ENCODE results near the gene CCNDBP1. TPM values are rescaled to one million over a fixed set of nuclear protein-coding genes. Genes with fewer than 3 reads are reported as not detected.
"Not testable (repeated sequence)": the region's sequence is repeated elsewhere in the genome, so short reads cannot be mapped to it uniquely, and the experiment has no call there.

The CCNDBP1 gene
- polyA plus RNA-seq, 4 donors, result 43.3 to 98.0 (median 75.3) TPM

DNA sequence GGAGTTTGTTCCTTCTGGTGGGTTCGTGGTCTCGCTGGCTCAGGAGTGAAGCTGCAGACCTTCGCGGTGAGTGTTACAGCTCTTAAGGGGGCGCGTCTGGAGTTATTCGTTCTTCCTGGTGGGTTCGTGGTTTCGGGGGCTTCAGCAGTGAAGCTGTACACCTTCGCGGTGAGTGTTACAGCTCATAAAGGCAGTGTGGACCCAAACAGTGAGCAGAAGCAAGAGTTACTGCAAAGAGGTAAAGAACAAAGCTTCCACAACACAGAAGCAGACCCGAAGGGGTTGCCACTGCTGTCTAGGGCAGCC lies 40.7 kb downstream of the CCNDBP1 start:
- H3K27ac ChIP-seq (ENCODE audit: low read depth in 1 of 3, low read length in 2 of 3); FAIRE-seq; H3K36me3 ChIP-seq (ENCODE audit: control insufficient read depth in 3 of 3, insufficient read depth in 2 of 3, low read depth in 1 of 3, low read length in 3 of 3); H3K4me3 ChIP-seq (ENCODE audit: low read depth in 1 of 3, low read length in 3 of 3); H3K27me3 ChIP-seq (ENCODE audit: control insufficient read depth in 3 of 3, insufficient read depth in 3 of 3, low read length in 3 of 3); H3K4me1 ChIP-seq (ENCODE audit: control insufficient read depth in 3 of 3, insufficient read depth in 2 of 3, low read depth in 1 of 3, low read length in 2 of 3); DNase-seq; H3K9me3 ChIP-seq (ENCODE audit: control insufficient read depth in 2 of 2, insufficient read depth in 1 of 2, low read depth in 1 of 2, low read length in 1 of 2): not testable (repeated sequence)
- WGBS, 3 donors, result 82 to 85% (median 84%) methylated on average over 12 of the region's 12 CpGs

DNA sequence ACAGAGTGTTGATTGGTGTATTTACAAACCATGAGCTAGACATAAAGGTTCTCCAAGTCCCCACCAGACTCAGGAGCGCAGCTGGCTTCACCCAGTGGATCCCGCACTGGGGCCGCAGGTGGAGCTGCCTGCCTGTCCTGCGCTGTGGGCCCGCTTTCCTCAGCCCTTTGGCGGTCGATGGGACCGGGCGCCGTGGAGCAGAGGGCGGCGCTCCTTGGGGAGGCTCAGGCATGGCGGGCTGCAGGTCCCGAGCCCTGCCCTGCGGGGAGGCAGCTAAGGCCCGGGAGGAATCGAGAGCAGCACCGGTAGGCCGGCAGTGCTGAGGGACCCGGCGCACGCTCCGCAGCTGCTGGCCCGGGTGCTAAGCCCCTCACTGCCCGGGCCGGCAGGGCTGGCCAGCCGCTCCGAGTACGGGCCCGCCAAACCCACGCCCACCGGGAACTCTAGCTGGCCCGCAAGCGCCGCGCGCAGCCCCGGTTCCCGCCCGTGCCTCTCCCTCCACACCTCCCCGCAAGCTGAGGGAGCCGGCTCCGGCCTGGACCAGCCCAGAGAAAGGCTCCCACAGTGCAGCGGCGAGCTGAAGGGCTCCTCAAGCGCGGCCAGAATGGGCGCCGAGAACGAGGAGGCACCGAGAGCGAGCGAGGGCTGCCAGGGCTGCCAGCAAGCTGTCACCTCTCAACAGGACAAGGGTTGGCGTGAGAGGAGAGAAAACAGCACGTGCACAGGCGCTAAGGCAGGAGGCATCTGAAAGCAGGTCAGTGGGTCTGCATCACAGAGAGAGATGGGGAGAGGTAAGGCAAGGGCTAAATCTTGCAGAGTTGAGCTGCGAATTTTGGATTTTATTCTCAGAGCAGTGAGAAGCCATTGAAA lies 41.5 kb downstream of the CCNDBP1 start:
- no peak for FAIRE-seq
- H3K27me3 ChIP-seq (ENCODE audit: control insufficient read depth in 3 of 3, insufficient read depth in 3 of 3, low read length in 3 of 3), result peaks cover 0 to 5% (median 0%) of the 10 kb centered on the region in 3 donors
- no peak for DNase-seq
- no peak overlapping the region for H3K27ac ChIP-seq (ENCODE audit: low read depth in 1 of 3, low read length in 2 of 3)
- H3K9me3 ChIP-seq (ENCODE audit: control insufficient read depth in 2 of 2, insufficient read depth in 1 of 2, low read depth in 1 of 2, low read length in 1 of 2), result no peaks in the 10 kb centered on the region
- WGBS, 3 donors, result 95 to 97% (median 96%) methylated on average over 43 to 57 of the region's 57 CpGs
- no peak overlapping the region for H3K4me3 ChIP-seq (ENCODE audit: low read depth in 1 of 3, low read length in 3 of 3)
- no peaks in the 10 kb centered on the region for H3K36me3 ChIP-seq (ENCODE audit: control insufficient read depth in 3 of 3, insufficient read depth in 2 of 3, low read depth in 1 of 3, low read length in 3 of 3)
- no peaks in the 10 kb centered on the region for H3K4me1 ChIP-seq (ENCODE audit: control insufficient read depth in 3 of 3, insufficient read depth in 2 of 3, low read depth in 1 of 3, low read length in 2 of 3)

DNA sequence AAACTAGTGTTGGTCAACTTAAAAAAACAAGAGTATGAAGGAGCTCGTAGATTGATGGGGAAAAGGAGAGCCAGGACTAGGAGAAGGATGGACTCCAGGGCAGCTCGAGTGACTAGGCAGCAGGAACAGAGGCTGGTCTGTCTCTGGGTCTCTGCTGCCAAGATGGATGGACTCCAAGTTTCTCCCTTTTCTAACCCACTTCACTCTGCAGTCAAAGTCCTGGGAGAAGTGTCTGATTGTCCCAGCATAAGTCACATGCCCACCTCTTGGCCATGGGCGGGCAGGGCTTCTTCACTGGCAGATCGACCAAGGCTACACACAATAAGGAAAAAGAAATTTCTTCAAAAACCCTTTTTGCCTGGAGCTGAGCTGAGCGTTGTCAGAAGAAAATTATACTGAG lies 44.8 kb downstream of the CCNDBP1 start:
- no peak overlapping the region for H3K27ac ChIP-seq (ENCODE audit: low read depth in 1 of 3, low read length in 2 of 3)
- WGBS, 3 donors, result 78 to 86% (median 85%) methylated on average over 5 of the region's 5 CpGs
- H3K27me3 ChIP-seq (ENCODE audit: control insufficient read depth in 3 of 3, insufficient read depth in 3 of 3, low read length in 3 of 3), result peaks cover 0 to 5% (median 0%) of the 10 kb centered on the region in 3 donors
- no peaks in the 10 kb centered on the region for H3K36me3 ChIP-seq (ENCODE audit: control insufficient read depth in 3 of 3, insufficient read depth in 2 of 3, low read depth in 1 of 3, low read length in 3 of 3)
- no peak overlapping the region for H3K4me3 ChIP-seq (ENCODE audit: low read depth in 1 of 3, low read length in 3 of 3)
- H3K9me3 ChIP-seq (ENCODE audit: control insufficient read depth in 2 of 2, insufficient read depth in 1 of 2, low read depth in 1 of 2, low read length in 1 of 2), result no peaks in the 10 kb centered on the region
- DNase-seq, result no peak
- FAIRE-seq, result no peak
- no peaks in the 10 kb centered on the region for H3K4me1 ChIP-seq (ENCODE audit: control insufficient read depth in 3 of 3, insufficient read depth in 2 of 3, low read depth in 1 of 3, low read length in 2 of 3)

DNA sequence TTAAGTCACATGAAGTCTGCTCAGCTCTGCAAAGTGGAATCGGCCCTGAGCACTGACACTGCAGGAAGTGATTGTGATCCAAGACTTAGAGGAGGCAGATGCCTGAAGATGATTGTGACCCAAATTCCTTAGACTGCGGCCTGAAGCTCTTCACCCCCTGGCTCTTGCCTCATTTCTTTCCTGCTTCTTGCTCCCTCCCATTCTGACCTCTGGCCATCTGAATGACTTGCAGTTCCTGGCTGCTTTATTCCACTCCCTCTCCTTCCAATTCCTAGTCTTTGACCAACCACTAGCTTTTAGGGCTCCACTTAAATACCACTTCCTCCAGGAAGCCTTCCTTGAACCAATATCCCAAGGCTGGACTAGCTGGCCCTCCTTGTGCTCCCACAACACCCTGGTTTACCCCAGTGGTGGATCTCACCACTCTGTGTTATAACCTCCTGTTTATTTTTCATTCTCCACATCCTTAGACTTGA lies 45.5 kb downstream of the CCNDBP1 start:
- FAIRE-seq (no peak), DNase-seq (no peak)
- Histone ChIP-seq H3K27me3 (ENCODE audit: control insufficient read depth in 3 of 3, insufficient read depth in 3 of 3, low read length in 3 of 3) (peaks cover 0 to 5% (median 0%) of the 10 kb centered on the region in 3 donors), H3K36me3 (ENCODE audit: control insufficient read depth in 3 of 3, insufficient read depth in 2 of 3, low read depth in 1 of 3, low read length in 3 of 3) (no peaks in the 10 kb centered on the region), H3K27ac (ENCODE audit: low read depth in 1 of 3, low read length in 2 of 3) (no peak overlapping the region), H3K4me3 (ENCODE audit: low read depth in 1 of 3, low read length in 3 of 3) (no peak overlapping the region), H3K4me1 (ENCODE audit: control insufficient read depth in 3 of 3, insufficient read depth in 2 of 3, low read depth in 1 of 3, low read length in 2 of 3) (no peaks in the 10 kb centered on the region), H3K9me3 (ENCODE audit: control insufficient read depth in 2 of 2, insufficient read depth in 1 of 2, low read depth in 1 of 2, low read length in 1 of 2) (no peaks in the 10 kb centered on the region)
- 44 to 65% (median 53%) methylated on average over 2 of the region's 2 CpGs for WGBS, 3 donors

DNA sequence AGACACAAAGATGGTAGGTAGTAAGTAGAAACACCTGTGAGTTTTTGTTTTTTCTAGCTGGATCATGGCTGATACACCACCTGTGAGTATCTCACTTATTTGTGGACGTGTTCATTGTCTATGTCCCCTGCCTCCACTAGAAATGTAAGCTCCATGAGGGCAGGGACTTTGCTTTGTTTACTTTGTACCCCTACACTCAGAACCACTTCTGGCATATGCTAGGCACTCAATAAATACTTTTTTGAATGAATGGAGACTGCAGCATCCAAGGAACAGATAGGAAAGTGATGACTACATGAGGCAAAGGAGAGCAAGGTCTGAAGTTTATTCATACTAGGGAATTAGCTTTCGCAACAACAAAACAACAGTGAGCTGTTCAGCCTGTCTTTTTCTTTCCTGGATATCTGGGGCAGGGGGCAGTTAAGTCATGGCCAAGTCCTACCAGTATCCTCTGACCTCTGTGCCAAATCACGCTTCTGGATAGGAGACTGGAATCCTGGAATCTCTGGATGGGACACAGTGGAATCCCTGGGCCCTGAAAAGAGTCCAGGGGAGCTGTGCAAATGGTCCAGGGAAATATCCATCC lies 47.2 kb downstream of the CCNDBP1 start:
- no peak for DNase-seq
- WGBS, 3 donors, result 80 to 88% (median 82%) methylated on average over 3 of the region's 3 CpGs
- no peak for FAIRE-seq

DNA sequence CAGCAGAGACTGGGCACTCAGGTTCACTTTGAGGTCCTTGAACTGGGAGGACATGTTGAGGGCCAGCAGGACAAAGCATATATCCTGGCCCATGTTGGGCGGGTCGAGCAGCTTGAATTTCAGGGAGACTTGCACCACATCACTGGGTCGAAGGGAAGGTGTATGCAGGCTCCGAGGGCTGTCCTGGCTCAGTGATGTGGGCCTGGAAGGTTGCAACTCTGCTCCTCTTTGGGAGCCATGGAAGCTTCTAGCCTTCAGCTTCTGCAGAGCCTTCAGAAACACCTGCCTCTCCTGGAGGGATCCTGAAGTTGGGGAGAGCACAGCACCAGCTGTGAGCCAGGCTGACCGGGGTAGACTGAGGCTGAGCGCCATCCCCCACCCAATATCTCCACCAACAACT lies 50.3 kb downstream of the CCNDBP1 start:
- H3K4me3 ChIP-seq (ENCODE audit: low read depth in 1 of 3, low read length in 3 of 3), result no peak overlapping the region
- H3K4me1 ChIP-seq (ENCODE audit: control insufficient read depth in 3 of 3, insufficient read depth in 2 of 3, low read depth in 1 of 3, low read length in 2 of 3), result no peaks in the 10 kb centered on the region
- H3K36me3 ChIP-seq (ENCODE audit: control insufficient read depth in 3 of 3, insufficient read depth in 2 of 3, low read depth in 1 of 3, low read length in 3 of 3), result no peaks in the 10 kb centered on the region
- DNase-seq (no peak), FAIRE-seq (no peak)
- peaks cover 0 to 6% (median 0%) of the 10 kb centered on the region in 3 donors for H3K27me3 ChIP-seq (ENCODE audit: control insufficient read depth in 3 of 3, insufficient read depth in 3 of 3, low read length in 3 of 3)
- no peaks in the 10 kb centered on the region for H3K9me3 ChIP-seq (ENCODE audit: control insufficient read depth in 2 of 2, insufficient read depth in 1 of 2, low read depth in 1 of 2, low read length in 1 of 2)
- 91 to 93% (median 93%) methylated on average over 6 of the region's 6 CpGs for WGBS, 3 donors
- no peak overlapping the region for H3K27ac ChIP-seq (ENCODE audit: low read depth in 1 of 3, low read length in 2 of 3)

More for the DNA sequence above, 47.2 kb downstream of the CCNDBP1 start:
- Histone ChIP-seq H3K27ac (ENCODE audit: low read depth in 1 of 3, low read length in 2 of 3) (no peak overlapping the region), H3K27me3 (ENCODE audit: control insufficient read depth in 3 of 3, insufficient read depth in 3 of 3, low read length in 3 of 3) (peaks cover 0 to 5% (median 0%) of the 10 kb centered on the region in 3 donors), H3K4me3 (ENCODE audit: low read depth in 1 of 3, low read length in 3 of 3) (no peak overlapping the region), H3K36me3 (ENCODE audit: control insufficient read depth in 3 of 3, insufficient read depth in 2 of 3, low read depth in 1 of 3, low read length in 3 of 3) (no peaks in the 10 kb centered on the region), H3K9me3 (ENCODE audit: control insufficient read depth in 2 of 2, insufficient read depth in 1 of 2, low read depth in 1 of 2, low read length in 1 of 2) (no peaks in the 10 kb centered on the region), H3K4me1 (ENCODE audit: control insufficient read depth in 3 of 3, insufficient read depth in 2 of 3, low read depth in 1 of 3, low read length in 2 of 3) (no peaks in the 10 kb centered on the region)

DNA sequence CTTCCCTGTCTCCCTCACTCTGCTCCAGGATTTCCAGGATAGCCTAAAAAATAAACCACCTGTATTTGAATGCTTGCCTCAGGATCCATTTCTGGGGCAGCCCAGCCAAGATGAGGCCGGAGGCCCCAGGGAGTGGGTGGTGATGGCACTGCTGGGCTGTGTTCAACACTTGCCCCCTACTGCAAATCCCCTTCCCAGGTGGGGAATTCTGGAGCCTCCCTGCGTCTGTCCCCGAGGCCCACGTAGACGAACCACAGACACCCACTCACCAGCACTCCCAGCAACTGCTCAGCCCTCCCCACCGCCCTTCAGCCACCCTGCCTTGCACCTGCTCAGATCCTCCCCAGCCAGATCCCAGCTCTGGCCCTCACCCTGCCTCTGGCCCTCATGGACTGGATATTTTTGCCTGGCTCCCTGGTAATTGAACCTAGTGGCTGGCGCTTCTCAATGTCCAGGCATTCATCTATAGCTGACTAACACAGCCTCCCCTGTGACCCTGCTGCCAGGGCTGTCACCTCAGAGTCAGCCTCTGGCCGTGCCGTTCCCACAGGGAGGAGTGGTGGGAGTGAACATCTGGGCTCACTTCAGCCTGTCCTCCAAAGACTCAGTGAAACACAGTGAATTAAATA lies 52.8 kb downstream of the CCNDBP1 start:
- Histone ChIP-seq H3K36me3 (ENCODE audit: control insufficient read depth in 3 of 3, insufficient read depth in 2 of 3, low read depth in 1 of 3, low read length in 3 of 3) (no peaks in the 10 kb centered on the region), H3K4me3 (ENCODE audit: low read depth in 1 of 3, low read length in 3 of 3) (no peak overlapping the region), H3K9me3 (ENCODE audit: control insufficient read depth in 2 of 2, insufficient read depth in 1 of 2, low read depth in 1 of 2, low read length in 1 of 2) (no peaks in the 10 kb centered on the region), H3K27me3 (ENCODE audit: control insufficient read depth in 3 of 3, insufficient read depth in 3 of 3, low read length in 3 of 3) (peaks cover 0 to 3% (median 0%) of the 10 kb centered on the region in 3 donors), H3K4me1 (ENCODE audit: control insufficient read depth in 3 of 3, insufficient read depth in 2 of 3, low read depth in 1 of 3, low read length in 2 of 3) (no peaks in the 10 kb centered on the region), H3K27ac (ENCODE audit: low read depth in 1 of 3, low read length in 2 of 3) (no peak overlapping the region)
- WGBS, 3 donors, result 68 to 86% (median 78%) methylated on average over 9 of the region's 9 CpGs
- no peak for FAIRE-seq
- no peak for DNase-seq

DNA sequence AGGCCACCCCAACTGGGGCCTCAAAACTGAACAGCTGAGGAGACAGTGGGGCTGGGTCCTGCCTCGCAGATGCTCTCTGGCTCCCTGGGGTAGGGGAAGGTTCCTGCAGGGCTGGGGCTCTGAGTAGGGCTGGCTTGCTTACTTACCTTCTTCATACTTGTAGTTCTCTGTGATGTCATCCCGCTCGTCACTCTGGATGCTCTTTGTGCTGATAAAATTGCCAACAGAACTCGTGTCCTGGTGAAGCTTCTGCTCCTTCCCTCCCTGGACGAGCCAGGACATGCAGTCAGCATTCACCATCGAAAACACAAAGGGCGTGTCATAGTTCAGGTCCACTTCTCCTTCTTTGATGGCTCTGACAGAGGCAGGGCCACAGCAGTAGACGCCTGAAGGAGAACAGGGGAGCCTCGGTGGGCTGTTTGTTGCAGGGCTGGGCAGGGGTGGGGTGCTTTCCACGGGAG lies 53.5 kb downstream of the CCNDBP1 start:
- FAIRE-seq, result no peak
- Histone ChIP-seq H3K27ac (ENCODE audit: low read depth in 1 of 3, low read length in 2 of 3) (no peak overlapping the region), H3K27me3 (ENCODE audit: control insufficient read depth in 3 of 3, insufficient read depth in 3 of 3, low read length in 3 of 3) (peaks cover 0 to 3% (median 0%) of the 10 kb centered on the region in 3 donors), H3K4me3 (ENCODE audit: low read depth in 1 of 3, low read length in 3 of 3) (no peak overlapping the region), H3K36me3 (ENCODE audit: control insufficient read depth in 3 of 3, insufficient read depth in 2 of 3, low read depth in 1 of 3, low read length in 3 of 3) (no peaks in the 10 kb centered on the region), H3K9me3 (ENCODE audit: control insufficient read depth in 2 of 2, insufficient read depth in 1 of 2, low read depth in 1 of 2, low read length in 1 of 2) (no peaks in the 10 kb centered on the region), H3K4me1 (ENCODE audit: control insufficient read depth in 3 of 3, insufficient read depth in 2 of 3, low read depth in 1 of 3, low read length in 2 of 3) (no peaks in the 10 kb centered on the region)
- 60 to 69% (median 67%) methylated on average over 10 of the region's 10 CpGs for WGBS, 3 donors
- no peak for DNase-seq

Measured in small intestine (tissue), 7 donors.